Large intestine (tissue), 3 donors: Measurements from ENCODE around the gene STK10. TPM values are rescaled to one million over a fixed set of nuclear protein-coding genes. Genes with fewer than 3 reads are reported as not detected.
"Not testable (repeated sequence)": the region's sequence is repeated elsewhere in the genome, so short reads cannot be mapped to it uniquely, and the experiment has no call there.

Experiments
- DNase-seq, 2 donors: peaks; one replicate each; pipeline versions ENCODE4 v3.0.0 to v3.0.0-alpha.2; 2013
- H3K27ac ChIP-seq: one replicate; pipeline ENCODE4 v1.5.1; 2013; ENCODE audit warnings: low read length
- H3K27me3 ChIP-seq: 2 replicates; pipeline ENCODE4 v1.6.1; 2013; ENCODE audit warnings: low read length; ENCODE audit not compliant: control insufficient read depth, insufficient read depth
- H3K36me3 ChIP-seq: 2 replicates; pipeline ENCODE4 v1.6.1; 2013; ENCODE audit warnings: low read length; ENCODE audit not compliant: control insufficient read depth, insufficient read depth
- H3K4me1 ChIP-seq: one replicate; pipeline ENCODE4 v1.6.1; 2013; ENCODE audit warnings: low read length; ENCODE audit not compliant: control insufficient read depth, insufficient read depth
- H3K4me3 ChIP-seq: one replicate; pipeline ENCODE4 v1.5.1; 2013; ENCODE audit warnings: low read length
- H3K9me3 ChIP-seq: one replicate; pipeline ENCODE4 v1.6.1; 2013; ENCODE audit warnings: mild to moderate bottlenecking, low read depth, low read length, moderate library complexity; ENCODE audit not compliant: control insufficient read depth
- WGBS: methylation state at CpG from one replicate; pipeline ENCODE4 v1.1.5; 2013; ENCODE audit warnings: low lambda C conversion rate; ENCODE audit not compliant: insufficient coverage; 5-methylcytosine and 5-hydroxymethylcytosine counted together
- polyA plus RNA-seq: library from polyadenylated mRNA; unstranded; fragments of 120-200 nt; gene quantifications from one replicate; pipeline ENCODE4 v1.2.1, GENCODE V29; 2013

STK10 gene
- polyA plus RNA-seq, 1 donor, result 10.6 TPM

- Histone ChIP-seq H3K9me3 (no peaks in the 10 kb centered on the region), H3K4me3 (no peak overlapping the region), H3K27ac (no peak overlapping the region), H3K4me1 (no peaks in the 10 kb centered on the region), H3K27me3 (no peaks in the 10 kb centered on the region), H3K36me3 (no peaks in the 10 kb centered on the region)
- DNase-seq, result no peak
- 86% methylated on average over 2 of the region's 16 CpGs for WGBS
Measured at GRCh38 chr5:172166030-172166826, 21.8 kb downstream of the STK10 start.

DNA sequence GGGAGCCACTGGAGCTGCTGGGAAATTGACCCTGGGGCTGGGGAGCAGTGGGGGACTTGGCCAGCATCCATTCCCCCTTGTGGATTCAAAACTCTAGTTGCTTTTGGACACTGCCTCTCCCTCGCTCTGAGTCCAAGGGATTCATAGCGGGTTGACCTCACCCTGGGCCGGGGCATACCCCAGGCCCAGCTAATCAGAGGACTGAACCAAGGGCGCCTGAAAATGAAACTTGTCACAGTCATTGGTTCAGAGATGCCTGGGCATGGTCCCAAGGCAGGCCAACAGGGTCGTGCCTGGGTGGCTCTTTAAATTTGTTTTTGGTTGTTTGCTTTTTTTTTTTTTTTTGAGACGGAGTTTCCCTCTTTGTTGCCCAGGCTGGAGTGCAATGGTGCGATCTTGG, 22.6 kb downstream of the STK10 start:
- H3K27ac ChIP-seq, result no peak overlapping the region

GRCh38 chr5:172164769-172165212, 23.2 kb downstream of the STK10 start:
- Histone ChIP-seq H3K9me3 (no peaks in the 10 kb centered on the region), H3K4me3 (no peak overlapping the region), H3K4me1 (no peaks in the 10 kb centered on the region), H3K27me3 (no peaks in the 10 kb centered on the region), H3K36me3 (no peaks in the 10 kb centered on the region), H3K27ac (no peak overlapping the region)
- DNase-seq, result no peak
- no CpG with 5 or more reads among the region's 13 CpGs for WGBS

More for the DNA sequence above, 22.6 kb downstream of the STK10 start:
- H3K4me1 ChIP-seq, result no peaks in the 10 kb centered on the region
- no peaks in the 10 kb centered on the region for H3K27me3 ChIP-seq
- no CpG with 5 or more reads among the region's 7 CpGs for WGBS
- no peaks in the 10 kb centered on the region for H3K36me3 ChIP-seq
- DNase-seq, result no peak
- H3K9me3 ChIP-seq, result no peaks in the 10 kb centered on the region
- H3K4me3 ChIP-seq, result no peak overlapping the region

GRCh38 chr5:172163346-172163745, 24.7 kb downstream of the STK10 start:
- no peaks in the 10 kb centered on the region for H3K27me3 ChIP-seq
- no peak for DNase-seq
- H3K36me3 ChIP-seq, result no peaks in the 10 kb centered on the region
- H3K4me3 ChIP-seq, result no peak overlapping the region
- H3K9me3 ChIP-seq, result no peaks in the 10 kb centered on the region
- H3K4me1 ChIP-seq, result no peaks in the 10 kb centered on the region
- no peak overlapping the region for H3K27ac ChIP-seq
- no CpG with 5 or more reads among the region's 4 CpGs for WGBS

DNA sequence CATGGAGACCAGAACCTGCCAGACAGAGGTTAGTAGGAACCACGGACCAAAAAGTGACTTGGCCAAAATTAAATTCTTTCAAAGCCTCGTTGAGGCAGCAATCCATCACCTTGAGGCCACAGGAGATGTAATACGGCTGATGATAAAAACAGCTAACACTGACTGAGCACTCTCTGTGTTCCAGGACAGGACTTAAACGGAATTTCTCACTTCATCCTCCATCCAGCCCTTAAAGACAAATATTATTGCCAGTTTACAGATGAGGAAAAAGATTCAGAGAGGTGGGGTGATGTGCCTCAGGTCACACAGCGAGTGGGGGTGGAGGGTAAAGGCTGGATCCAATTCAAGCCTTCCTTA, 25.1 kb downstream of the STK10 start:
- WGBS, result no CpG with 5 or more reads among the region's 5 CpGs
- no peak for DNase-seq
- no peaks in the 10 kb centered on the region for H3K4me1 ChIP-seq
- H3K27ac ChIP-seq, result no peak overlapping the region
- no peaks in the 10 kb centered on the region for H3K9me3 ChIP-seq
- H3K4me3 ChIP-seq, result no peak overlapping the region
- no peaks in the 10 kb centered on the region for H3K36me3 ChIP-seq
- H3K27me3 ChIP-seq, result no peaks in the 10 kb centered on the region

- no CpG with 5 or more reads among the region's 5 CpGs for WGBS
- DNase-seq, result no peak
- Histone ChIP-seq H3K4me1 (no peaks in the 10 kb centered on the region), H3K36me3 (no peaks in the 10 kb centered on the region), H3K9me3 (no peaks in the 10 kb centered on the region), H3K4me3 (no peak overlapping the region), H3K27me3 (no peaks in the 10 kb centered on the region), H3K27ac (no peak overlapping the region)
Measured at GRCh38 chr5:172162323-172162986, 25.6 kb downstream of the STK10 start.

DNA sequence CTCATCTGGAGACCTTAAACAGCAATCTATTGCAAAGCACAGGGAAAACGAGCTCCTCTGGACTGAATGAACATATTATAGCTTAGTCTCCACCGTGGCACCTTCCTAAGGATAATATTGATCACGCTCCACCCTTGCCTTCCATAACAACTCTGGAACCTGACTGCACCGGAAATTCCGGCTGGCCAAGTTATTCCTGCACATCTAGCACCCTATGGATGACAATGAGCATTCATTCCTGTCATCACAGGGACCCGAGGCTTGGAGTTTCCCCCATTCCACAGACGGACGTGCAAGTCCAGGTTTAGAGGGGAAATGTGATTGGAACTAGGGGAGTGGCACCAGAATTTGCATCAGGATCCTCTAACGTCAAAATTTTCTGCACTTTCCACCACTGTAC, 27.5 kb downstream of the STK10 start:
- no peaks in the 10 kb centered on the region for H3K4me1 ChIP-seq
- H3K9me3 ChIP-seq, result no peaks in the 10 kb centered on the region
- DNase-seq, result no peak
- H3K36me3 ChIP-seq, result no peaks in the 10 kb centered on the region
- no peaks in the 10 kb centered on the region for H3K27me3 ChIP-seq
- no peak overlapping the region for H3K4me3 ChIP-seq
- H3K27ac ChIP-seq, result no peak overlapping the region
- WGBS, result no CpG with 5 or more reads among the region's 9 CpGs

GRCh38 chr5:172159016-172159415, 29.0 kb downstream of the STK10 start:
- H3K4me1 ChIP-seq, result no peaks in the 10 kb centered on the region

DNA sequence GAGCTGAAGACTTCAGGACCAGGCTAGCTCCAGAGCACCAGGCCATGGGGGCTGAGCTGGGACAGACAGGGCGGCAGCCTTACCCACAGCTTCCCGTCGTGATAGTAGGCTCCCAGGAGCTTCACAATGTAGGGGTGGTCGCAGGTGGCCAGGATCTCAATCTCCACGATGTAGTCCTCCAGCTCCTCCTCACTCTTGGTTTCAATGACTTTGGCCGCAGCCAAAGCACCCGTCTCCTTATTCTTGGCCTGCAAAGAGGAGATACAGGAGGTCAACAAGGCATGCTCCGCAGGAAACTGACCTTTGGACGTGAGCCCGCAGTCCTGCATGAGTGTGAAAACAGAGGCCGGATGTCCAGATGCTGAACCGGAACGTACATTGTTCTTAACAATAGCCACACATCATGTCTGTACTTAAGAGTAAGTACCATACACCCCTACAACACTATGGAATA, 31.5 kb downstream of the STK10 start:
- no peaks in the 10 kb centered on the region for H3K9me3 ChIP-seq
- no CpG with 5 or more reads among the region's 13 CpGs for WGBS
- H3K4me1 ChIP-seq, result no peaks in the 10 kb centered on the region
- H3K27me3 ChIP-seq, result no peaks in the 10 kb centered on the region
- H3K36me3 ChIP-seq, result peaks cover 11% of the 10 kb centered on the region
- no peak overlapping the region for H3K4me3 ChIP-seq
- peak in 1 of 2 donors; percentile 44 for DNase-seq
- no peak overlapping the region for H3K27ac ChIP-seq

More at GRCh38 chr5:172159016-172159415, 29.0 kb downstream of the STK10 start:
- H3K9me3 ChIP-seq, result no peaks in the 10 kb centered on the region
- H3K4me3 ChIP-seq, result no peak overlapping the region
- WGBS, result no CpG with 5 or more reads among the region's 8 CpGs
- no peaks in the 10 kb centered on the region for H3K27me3 ChIP-seq
- H3K27ac ChIP-seq, result no peak overlapping the region
- DNase-seq, result no peak
- peaks cover 4% of the 10 kb centered on the region for H3K36me3 ChIP-seq

DNA sequence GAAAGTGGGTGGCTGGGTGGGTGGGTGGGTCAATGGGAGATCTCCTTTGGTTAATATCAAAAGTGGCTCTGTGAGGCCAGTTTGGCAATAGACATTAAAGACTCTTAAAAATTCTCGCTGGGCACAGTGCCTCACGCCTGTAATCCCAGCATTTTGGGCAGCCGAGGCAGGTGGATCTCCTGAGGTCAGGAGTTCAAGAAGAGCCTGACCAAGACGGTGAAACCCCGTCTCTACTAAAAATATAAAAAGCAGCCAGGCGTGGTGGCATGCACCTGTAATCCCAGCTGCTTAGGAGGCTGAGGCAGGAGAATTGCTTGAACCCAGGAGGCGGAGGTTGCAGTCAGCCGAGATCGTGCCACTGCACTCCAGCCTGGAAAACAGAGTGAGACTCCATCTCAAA, 32.9 kb downstream of the STK10 start:
- not testable (repeated sequence) for H3K27ac ChIP-seq, H3K4me3 ChIP-seq, H3K9me3 ChIP-seq, DNase-seq, H3K4me1 ChIP-seq, H3K27me3 ChIP-seq
- WGBS, result 92% methylated on average over 4 of the region's 9 CpGs
- H3K36me3 ChIP-seq, result peaks cover 11% of the 10 kb centered on the region
